Measurements from ENCODE around the gene PFDN6. TPM values are rescaled to one million over a fixed set of nuclear protein-coding genes. Genes with fewer than 3 reads are reported as not detected.

PFDN6 gene
- total and polyA plus RNA-seq, 9 of the 15 experiments (the other 6 are each of a cell fraction or from before 2014, with no cell fraction given): 6.8 to 475 (median 216) TPM

- TF ChIP-seq ZNF512 (tag; IDR thresholded peaks at IDR 0.05) (no peak), RB1 (IDR thresholded peaks at IDR 0.05; ENCODE audit: low read depth) (peak; percentile 51; the same call in 1 of the 2 replicates), TAL1 (IDR thresholded peaks at IDR 0.05) (no peak), MAFG (tag; conservative IDR thresholded peaks at IDR 0.05) (no peak), RHOXF2B (CRISPR knock-in tag; conservative IDR thresholded peaks at IDR 0.05) (0 out of 2 replicates have a peak, but pooled peaks have one; percentile 31), CCNT2 (IDR thresholded peaks at IDR 0.05; ENCODE audit: borderline replicate concordance, extremely low read depth, insufficient read length, low read depth, low read length) (no peak), ZNF668 (CRISPR knock-in tag; IDR thresholded peaks at IDR 0.05) (no peak), MTA1 (IDR thresholded peaks at IDR 0.05; ENCODE audit: borderline replicate concordance) (0 out of 2 replicates have a peak, but pooled peaks have one; percentile 5), THRA (IDR thresholded peaks at IDR 0.05) (no peak), UBTF (IDR thresholded peaks at IDR 0.05; ENCODE audit: borderline replicate concordance in 1 of 2, low read depth in 2 of 2, low read length in 2 of 2) (peak in 1 of 2 experiments; percentile 67; a peak in 2 of 4 replicates), FOXK1 (CRISPR knock-in tag; IDR thresholded peaks at IDR 0.05; ENCODE audit: borderline replicate concordance) (no peak), KLF16 (IDR thresholded peaks at IDR 0.05) (no peak), KAT2B (IDR thresholded peaks at IDR 0.05; ENCODE audit: low read depth, low read length) (no peak), CREB1 (IDR thresholded peaks at IDR 0.05) (no peak), CREB1 (CRISPR knock-in tag; IDR thresholded peaks at IDR 0.05) (0 out of 2 replicates have a peak, but pooled peaks have one; percentile 39), NRF1 (conservative IDR thresholded peaks at IDR 0.05 in 1 of 2, IDR thresholded peaks at IDR 0.05 in 1 of 2) (no peak; a peak in 2 of 4 replicates), PATZ1 (CRISPR knock-in tag; IDR thresholded peaks at IDR 0.05; ENCODE audit: borderline replicate concordance) (peak; percentile 77; the same call in 1 of the 2 replicates), ZNF583 (CRISPR knock-in tag; IDR thresholded peaks at IDR 0.05) (no peak), ZBTB8A (IDR thresholded peaks at IDR 0.05; ENCODE audit: partially characterized antibody) (no peak), HDAC2 (IDR thresholded peaks at IDR 0.05) (no peak)
These were observed 24.5 kb downstream of the PFDN6 start, which contains the start of gene TAPBP (continued) for GRCh38 chr6:33313709-33314514.

Data from K562 (cell line).